Measurements from ENCODE around the gene WASF1. TPM values are rescaled to one million over a fixed set of nuclear protein-coding genes. Genes with fewer than 3 reads are reported as not detected.

Gene WASF1
- total RNA-seq, 1 experiment from 2014 or later: 7.3 TPM

GRCh38 chr6:110067837-110068591 lies 111.5 kb downstream of the WASF1 start:
- H3K4me3 ChIP-seq (ENCODE audit: low read depth, low read length): no peak overlapping the region
- intact Hi-C loops (cut with micrococcal nuclease; ENCODE audit: unreplicated experiment): no loop called here
- no TSS peak for BruUV-seq (replicated peaks)
- no peaks in the 10 kb centered on the region for H3K36me3 Mint-ChIP-seq (ENCODE audit: insufficient read depth, unreplicated experiment)
- ChIA-PET CTCF (no interaction called here), POLR2A (no interaction called here)
- H3K4me1 Mint-ChIP-seq (ENCODE audit: low read depth, unreplicated experiment): no peaks in the 10 kb centered on the region
- H3K27ac Mint-ChIP-seq (ENCODE audit: unreplicated experiment): no peak overlapping the region
- H3K4me1 ChIP-seq: no peaks in the 10 kb centered on the region
- H3K36me3 ChIP-seq (ENCODE audit: control insufficient read depth, insufficient read depth, low read length): no peaks in the 10 kb centered on the region
- H3K4me3 Mint-ChIP-seq (ENCODE audit: unreplicated experiment): no peak overlapping the region
- no peaks in the 10 kb centered on the region for H3K9me3 ChIP-seq
- no peak for DNase-seq
- peaks cover 32% of the 10 kb centered on the region for H3K27me3 Mint-ChIP-seq (ENCODE audit: insufficient read depth, unreplicated experiment)
- TF ChIP-seq CTCF (IDR thresholded peaks at IDR 0.05; ENCODE audit: insufficient read depth in 1 of 2, low read depth in 1 of 2, low read length in 1 of 2, severe bottlenecking in 1 of 2, unreplicated experiment in 1 of 2): no peak
- H3K9me3 Mint-ChIP-seq (ENCODE audit: unreplicated experiment): no peaks in the 10 kb centered on the region
- H3K27me3 ChIP-seq (replicated peaks; ENCODE audit: control insufficient read depth, insufficient read depth, low read length): no peaks in the 10 kb centered on the region; the same call in none of the 2 replicates

DNA sequence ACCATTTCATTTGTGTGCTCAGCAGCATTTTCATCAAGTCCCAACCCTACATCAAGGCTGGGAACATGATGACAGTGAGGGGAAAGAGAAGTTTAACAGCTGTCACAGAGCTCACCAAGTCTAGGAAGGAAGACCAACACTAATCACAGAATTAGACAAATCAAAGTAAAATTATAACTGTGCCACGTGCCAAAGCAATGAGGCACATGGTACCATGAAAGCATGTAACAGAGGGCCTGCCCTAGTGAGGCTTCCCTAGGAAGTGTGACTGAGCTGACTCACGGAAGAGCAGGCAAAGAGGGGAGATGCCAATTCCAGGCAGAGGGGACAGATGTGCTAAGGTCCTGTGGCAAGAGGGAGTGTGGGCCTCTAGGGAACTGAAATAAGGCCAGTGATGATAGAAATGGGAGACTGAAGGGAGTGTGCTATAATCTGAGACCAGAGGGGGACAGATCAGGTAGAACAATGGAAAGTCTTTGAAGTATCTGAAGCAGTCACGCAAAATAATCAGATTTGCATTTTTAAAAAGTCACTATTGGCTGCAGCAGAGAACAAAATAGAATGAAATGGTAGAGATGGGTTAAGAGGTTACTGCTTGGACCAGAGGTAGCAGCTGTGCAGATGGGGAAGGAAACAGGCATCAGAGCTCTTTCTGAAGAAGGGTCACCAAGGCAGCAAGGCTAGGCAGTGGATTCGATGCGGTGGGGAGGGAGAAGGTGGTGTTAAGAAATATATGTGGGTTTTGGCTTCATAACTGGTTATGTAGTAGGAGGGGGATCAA lies 114.5 kb downstream of the WASF1 start:
- CTCF ChIA-PET: no interaction called here
- no peak for TF ChIP-seq CTCF (IDR thresholded peaks at IDR 0.05; ENCODE audit: insufficient read depth in 1 of 2, low read depth in 1 of 2, low read length in 1 of 2, severe bottlenecking in 1 of 2, unreplicated experiment in 1 of 2)
- no TSS peak for BruUV-seq (replicated peaks)

DNA sequence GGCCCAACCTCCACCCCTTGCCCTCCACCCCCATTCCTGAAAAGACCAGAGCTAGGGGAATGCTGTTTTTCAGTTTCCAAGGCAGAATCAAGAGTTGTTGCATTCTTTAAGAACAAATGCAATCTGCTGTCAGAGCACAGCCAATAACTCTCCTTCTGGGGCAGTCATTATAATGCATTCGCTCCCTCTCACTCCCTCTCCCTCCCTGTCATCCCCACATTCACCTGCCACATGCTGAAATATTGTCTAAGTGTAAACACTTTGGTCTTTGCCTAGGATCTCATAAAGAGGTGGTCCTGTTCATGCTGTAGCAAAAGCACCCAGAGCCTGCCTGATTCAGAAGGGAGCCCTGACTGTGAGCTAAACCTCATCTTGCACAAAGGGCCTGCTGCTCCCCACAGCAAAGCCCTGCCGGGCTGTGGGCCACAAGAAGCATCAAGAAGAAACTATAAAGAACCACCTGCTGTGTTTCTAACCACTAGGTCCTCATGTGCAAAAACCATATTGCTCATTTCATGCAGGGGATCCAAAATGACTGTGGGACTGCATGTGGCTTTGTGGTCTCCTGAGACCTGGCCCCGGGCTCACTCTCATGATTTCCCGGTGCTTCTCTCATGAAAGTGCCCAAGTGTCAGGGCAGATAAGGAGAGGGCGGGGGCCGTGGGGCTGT lies 115.7 kb downstream of the WASF1 start:
- no peak overlapping the region for H3K27ac Mint-ChIP-seq (ENCODE audit: unreplicated experiment)
- H3K36me3 Mint-ChIP-seq (ENCODE audit: insufficient read depth, unreplicated experiment): no peaks in the 10 kb centered on the region
- Histone ChIP-seq H3K9me3 (no peaks in the 10 kb centered on the region), H3K27me3 (replicated peaks; ENCODE audit: control insufficient read depth, insufficient read depth, low read length) (no peaks in the 10 kb centered on the region; the same call in none of the 2 replicates), H3K36me3 (ENCODE audit: control insufficient read depth, insufficient read depth, low read length) (no peaks in the 10 kb centered on the region), H3K4me3 (ENCODE audit: low read depth, low read length) (no peak overlapping the region), H3K4me1 (no peaks in the 10 kb centered on the region)
- ChIA-PET CTCF (interaction anchor here (0.5 kb wide), 1 partner anchor 24 kb away, joined by 3 read pairs; no protein-coding TSS in a partner anchor), POLR2A (no interaction called here)
- no peak for DNase-seq
- BruUV-seq (replicated peaks): no TSS peak
- H3K9me3 Mint-ChIP-seq (ENCODE audit: unreplicated experiment): no peaks in the 10 kb centered on the region
- peaks cover 38% of the 10 kb centered on the region for H3K27me3 Mint-ChIP-seq (ENCODE audit: insufficient read depth, unreplicated experiment)
- H3K4me3 Mint-ChIP-seq (ENCODE audit: unreplicated experiment): no peak overlapping the region
- H3K4me1 Mint-ChIP-seq (ENCODE audit: low read depth, unreplicated experiment): no peaks in the 10 kb centered on the region
- no peak for TF ChIP-seq CTCF (IDR thresholded peaks at IDR 0.05; ENCODE audit: insufficient read depth in 1 of 2, low read depth in 1 of 2, low read length in 1 of 2, severe bottlenecking in 1 of 2, unreplicated experiment in 1 of 2)
- intact Hi-C loops (cut with micrococcal nuclease; ENCODE audit: unreplicated experiment): no loop called here

More for the DNA sequence above, 114.5 kb downstream of the WASF1 start:
- no peaks in the 10 kb centered on the region for H3K4me1 Mint-ChIP-seq (ENCODE audit: low read depth, unreplicated experiment)
- H3K9me3 ChIP-seq: no peaks in the 10 kb centered on the region
- no peak overlapping the region for H3K4me3 Mint-ChIP-seq (ENCODE audit: unreplicated experiment)
- no peaks in the 10 kb centered on the region for H3K36me3 ChIP-seq (ENCODE audit: control insufficient read depth, insufficient read depth, low read length)
- H3K9me3 Mint-ChIP-seq (ENCODE audit: unreplicated experiment): no peaks in the 10 kb centered on the region
- intact Hi-C loops (cut with micrococcal nuclease; ENCODE audit: unreplicated experiment): no loop called here
- H3K27me3 ChIP-seq (replicated peaks; ENCODE audit: control insufficient read depth, insufficient read depth, low read length): no peaks in the 10 kb centered on the region; the same call in none of the 2 replicates
- no peak overlapping the region for H3K4me3 ChIP-seq (ENCODE audit: low read depth, low read length)
- H3K27me3 Mint-ChIP-seq (ENCODE audit: insufficient read depth, unreplicated experiment): peaks cover 41% of the 10 kb centered on the region
- no peak for DNase-seq
- no peak overlapping the region for H3K27ac Mint-ChIP-seq (ENCODE audit: unreplicated experiment)
- POLR2A ChIA-PET: no interaction called here
- no peaks in the 10 kb centered on the region for H3K36me3 Mint-ChIP-seq (ENCODE audit: insufficient read depth, unreplicated experiment)
- H3K4me1 ChIP-seq: no peaks in the 10 kb centered on the region
